HCT116 (cell line): Measurements from ENCODE around the gene AURKAIP1. TPM values are rescaled to one million over a fixed set of nuclear protein-coding genes. Genes with fewer than 3 reads are reported as not detected.

Experiments used
- ATAC-seq: fragments of 200-7000 bp; cut with Tn5 transposase; 2 replicates; pipeline ENCODE4 v1.9.1; 2020; ENCODE audit warnings: mild to moderate bottlenecking, moderate library complexity
- Bru-seq: library from RNA; stranded (reverse); fragments of 400-500 nt; gene quantifications from one replicate; lab custom pipeline; 2021; lab: Mats Ljungman, UMichigan
- BruChase-seq, 2 experiments: library from RNA; stranded (reverse); fragments of 400-500 nt; gene quantifications; one replicate each; lab custom pipeline; 2021; lab: Mats Ljungman, UMichigan
- BruUV-seq: library from RNA; stranded (reverse); fragments of 400-500 nt; replicated peaks from 2 replicates; lab custom pipeline; 2021; lab: Mats Ljungman, UMichigan
- CTCF ChIA-PET: fragments of 300-600 bp; sonication (Branson Sonifier 250); formaldehyde crosslinking; loops from one replicate; lab custom pipeline; 2021; ENCODE audit warnings: antibody characterized with exemption; lab: Charles Lee
- POLR2A ChIA-PET: fragments of 300-600, 350-600 bp; sonication (Branson Sonifier 250); formaldehyde crosslinking; loops from one replicate; lab custom pipeline; 2021; ENCODE audit warnings: antibody characterized with exemption; lab: Charles Lee
- RAD21 ChIA-PET, 2 experiments: fragments of 300-600 bp; sonication (Branson Sonifier 250); formaldehyde crosslinking; loops; one replicate each; lab custom pipeline; 2023; ENCODE audit warnings: low total read pairs in 2 of 2; ENCODE audit not compliant: uncharacterized antibody in 2 of 2, unreplicated experiment in 2 of 2, low non-redundant PET in 1 of 2; lab: Charles Lee
- DNase-seq: peaks from one replicate; pipeline ENCODE4 v3.0.0-alpha.2; 2010; ENCODE audit warnings: low read depth, low spot score
- H2AFZ ChIP-seq: fragments of 200-600 bp; shearing (Covaris generic), sonication (generic); 2 replicates; pipeline ENCODE4 v1.6.1; 2017; ENCODE audit warnings: low read depth, mixed run types, mixed read lengths, antibody characterized with exemption, low read length; ENCODE audit not compliant: poor library complexity, severe bottlenecking
- H3K27ac ChIP-seq: 2 replicates; pipeline ENCODE4 v1.5.1; 2012; ENCODE audit warnings: low read depth, low read length
- H3K27me3 ChIP-seq: fragments of 200-600 bp; sonication (generic); 2 replicates; pipeline ENCODE4 v1.6.1; 2016; ENCODE audit warnings: mixed run types, low read length, mixed read lengths; ENCODE audit not compliant: insufficient read depth
- H3K36me3 ChIP-seq, 2 experiments: fragments of 200-500 bp in 1 of 2; fragments of 200-600 bp in 1 of 2; sonication (Bioruptor generic) in 1 of 2; sonication (generic) in 1 of 2; 2 replicates each; pipeline versions ENCODE4 v1.5.1 to v1.6.1; 2014 to 2016; ENCODE audit warnings: low read length in 2 of 2, inconsistent platforms in 1 of 2, mixed read lengths in 1 of 2, mixed run types in 1 of 2; ENCODE audit not compliant: insufficient read depth in 2 of 2, control insufficient read depth in 1 of 2
- H3K4me1 ChIP-seq, 2 experiments: fragments of 200-600 bp in 1 of 2; sonication (generic) in 1 of 2; 2 replicates each; pipeline versions ENCODE4 v1.5.1 to v1.6.1; 2012 to 2017; ENCODE audit warnings: low read length in 2 of 2, inconsistent platforms in 1 of 2, mild to moderate bottlenecking in 1 of 2, mixed read lengths in 1 of 2, mixed run types in 1 of 2, moderate library complexity in 1 of 2; ENCODE audit not compliant: insufficient read depth in 2 of 2, control insufficient read depth in 1 of 2
- H3K4me2 ChIP-seq: fragments of 200-600 bp; sonication (generic); 2 replicates; pipeline ENCODE4 v1.6.1; 2017; ENCODE audit warnings: mixed run types, low read length, mixed read lengths
- H3K4me3 ChIP-seq, 2 experiments: fragments of 200-600 bp in 1 of 2; sonication (generic) in 1 of 2; replicated peaks in 1 of 2; 2 replicates each; pipeline ENCODE4 v1.5.1; 2011 to 2016; ENCODE audit warnings: low read length in 2 of 2, control low read depth in 1 of 2, low read depth in 1 of 2, mild to moderate bottlenecking in 1 of 2, mixed read lengths in 1 of 2, mixed run types in 1 of 2
- H3K79me2 ChIP-seq: fragments of 200-600 bp; sonication (generic); 2 replicates; pipeline ENCODE4 v1.6.1; 2017; ENCODE audit warnings: mild to moderate bottlenecking, mixed run types, low read length, moderate library complexity, mixed read lengths; ENCODE audit not compliant: insufficient read depth
- H3K9ac ChIP-seq: fragments of 200-600 bp; sonication (generic); 2 replicates; pipeline ENCODE4 v1.6.1; 2016; ENCODE audit warnings: low read length, mixed read lengths
- H3K9me2 ChIP-seq: fragments of 200-600 bp; sonication (generic), shearing (Covaris generic); 2 replicates; pipeline ENCODE4 v1.6.1; 2017; ENCODE audit warnings: mixed run types, mild to moderate bottlenecking, moderate library complexity; ENCODE audit not compliant: insufficient read depth
- H3K9me3 ChIP-seq, 2 experiments: fragments of 200-500 bp in 1 of 2; fragments of 200-600 bp in 1 of 2; sonication (Bioruptor generic) in 1 of 2; sonication (generic) in 1 of 2; 2 replicates each; pipeline ENCODE4 v1.6.1; 2014 to 2017; ENCODE audit warnings: low read length in 2 of 2, mixed read lengths in 2 of 2, inconsistent platforms in 1 of 2, low read depth in 1 of 2, mild to moderate bottlenecking in 1 of 2, mixed run types in 1 of 2, moderate library complexity in 1 of 2; ENCODE audit not compliant: control insufficient read depth in 1 of 2, insufficient read depth in 1 of 2
- H4K20me1 ChIP-seq: fragments of 200-600 bp; sonication (generic), shearing (Covaris generic); 2 replicates; pipeline ENCODE4 v1.6.1; 2017; ENCODE audit warnings: mixed run types, mild to moderate bottlenecking, moderate library complexity; ENCODE audit not compliant: insufficient read depth
- ATF3 ChIP-seq: IDR thresholded peaks from 2 replicates; pipeline ENCODE4 v1.6.1; 2012
- CEBPB ChIP-seq: IDR thresholded peaks from 2 replicates; pipeline ENCODE4 v1.6.1; 2012; ENCODE audit warnings: low read depth
- CTCF ChIP-seq, 3 experiments: fragments of 200-600 bp in 1 of 3; sonication (generic) in 1 of 3; IDR thresholded peaks in 2 of 3; conservative IDR thresholded peaks in 1 of 3; 2 replicates each; pipeline ENCODE4 v1.5.1; 2012 to 2017; ENCODE audit warnings: low read depth in 2 of 3, low read length in 2 of 3, antibody characterized with exemption in 1 of 3, borderline replicate concordance in 1 of 3, control low read depth in 1 of 3, mild to moderate bottlenecking in 1 of 3, mixed read lengths in 1 of 3, mixed run types in 1 of 3, moderate library complexity in 1 of 3; ENCODE audit not compliant: insufficient read depth in 1 of 3
- FOSL1 ChIP-seq: IDR thresholded peaks from 2 replicates; pipeline ENCODE4 v1.6.1; 2012; ENCODE audit warnings: low read depth
- POLR2A ChIP-seq: IDR thresholded peaks from 2 replicates; pipeline ENCODE4 v1.7.0; 2011; ENCODE audit warnings: borderline replicate concordance; ENCODE audit not compliant: insufficient read depth, insufficient read length; ENCODE audit errors: extremely low read depth
- RAD21 ChIP-seq: IDR thresholded peaks from 2 replicates; pipeline ENCODE4 v1.6.1; 2012; ENCODE audit warnings: low read depth, mild to moderate bottlenecking
- REST ChIP-seq: IDR thresholded peaks from 2 replicates; pipeline ENCODE4 v1.6.1; 2012; ENCODE audit warnings: low read depth
- SIN3A ChIP-seq: IDR thresholded peaks from 2 replicates; pipeline ENCODE4 v1.6.1; 2012; ENCODE audit warnings: low read depth
- SP1 ChIP-seq: IDR thresholded peaks from 2 replicates; pipeline ENCODE4 v1.6.1; 2012; ENCODE audit warnings: low read depth
- TCF7L2 ChIP-seq: IDR thresholded peaks from 2 replicates; pipeline ENCODE4 v1.7.0; 2011; ENCODE audit warnings: borderline replicate concordance, inconsistent platforms; ENCODE audit not compliant: insufficient read depth, insufficient read length; ENCODE audit errors: extremely low read depth
- YY1 ChIP-seq: IDR thresholded peaks from 2 replicates; pipeline ENCODE4 v1.6.1; 2011; ENCODE audit warnings: low read length, low read depth, moderate library complexity, mild to moderate bottlenecking; ENCODE audit not compliant: insufficient replicate concordance; ENCODE audit errors: extremely low read depth
- ZBTB33 ChIP-seq: IDR thresholded peaks from 2 replicates; pipeline ENCODE4 v1.6.1; 2011; ENCODE audit warnings: mild to moderate bottlenecking, low read length, moderate library complexity; ENCODE audit not compliant: insufficient replicate concordance; ENCODE audit errors: extremely low read depth
- ZFX ChIP-seq: fragments of 450-650 bp; IDR thresholded peaks from 2 replicates; pipeline ENCODE4 v1.6.1; 2017
- ZNF274 ChIP-seq: fragments of 200-500 bp; sonication (Bioruptor generic); IDR thresholded peaks from 2 replicates; pipeline ENCODE4 v1.6.1; 2014; ENCODE audit warnings: mild to moderate bottlenecking, low read depth, low read length, inconsistent platforms
- intact Hi-C: fragments of 100-400 bp; cut with micrococcal nuclease; formaldehyde crosslinking; loops from 2 replicates; pipeline ENCODE4 v1.10.0; 2022
- long read RNA-seq: library from polyadenylated mRNA; unstranded; transcript quantifications from one replicate; pipeline ENCODE4 v2.0.0, GENCODE V29; 2021; ENCODE audit not compliant: unreplicated experiment
- polyA plus RNA-seq: library from polyadenylated mRNA; unstranded; fragments of >200 nt; gene quantifications from 2 replicates; pipeline ENCODE4 v1.2.1, GENCODE V29; 2012; ENCODE audit warnings: missing spikeins
- total RNA-seq: library from RNA; stranded (reverse); gene quantifications from one replicate; pipeline ENCODE4 v1.2.1, GENCODE V29; 2021; ENCODE audit not compliant: unreplicated experiment

AURKAIP1 gene
- total RNA-seq (200 TPM), Bru-seq, nascent RNA (percentile 81 among the genes with signal in this experiment), BruChase-seq, experiment 1, labeled RNA remaining after a 6-hour chase (percentile 92 among the genes with signal in this experiment), BruChase-seq, experiment 2, labeled RNA remaining after a 2-hour chase (percentile 90 among the genes with signal in this experiment)
- 114 and 142 TPM in 2 replicates for polyA plus RNA-seq
- long read RNA-seq, transcript AURKAIP1-202 (4 exons, 1,047 nt): major isoform, 61 of 191 reads
- long read RNA-seq, transcript AURKAIP1-204 (4 exons, 875 nt): minor isoform, 40 of 191 reads
- long read RNA-seq, transcript AURKAIP1-201 (4 exons, 798 nt): minor isoform, 7 of 191 reads
- long read RNA-seq, transcript AURKAIP1-203 (3 exons, 1,072 nt): minor isoform, 21 of 191 reads
- long read RNA-seq, partial matches to known transcripts: 56 of 191 reads
- long read RNA-seq, other reads (novel, unspliced or antisense): 6 of 191 reads

GRCh38 chr1:1374929-1375662, at the start of gene AURKAIP1:
Gene AURKAIP1, minus strand, starts transcription at chr1:1375207. Its CDS starts 451 bp downstream, at chr1:1374756.
- Histone ChIP-seq H3K27me3 (no peaks in the 10 kb centered on the region), H3K4me3 (peak within 1 kb of the TSS; percentile 73 to 93), H4K20me1 (no peaks in the 10 kb centered on the region), H3K79me2 (peaks cover 29% of the 10 kb centered on the region), H3K9me2 (no peaks in the 10 kb centered on the region), H3K9ac (peak within 1 kb of the TSS; percentile 96), H3K4me2 (peak within 1 kb of the TSS; percentile 79), H3K4me1 (peaks cover 14 to 33% of the 10 kb centered on the region in 2 experiments), H2AFZ (no peak within 1 kb of the TSS), H3K9me3 (no peaks in the 10 kb centered on the region), H3K36me3 (peaks cover 0 to 11% of the 10 kb centered on the region in 2 experiments; a peak in 1 of 4 replicates), H3K27ac (peak within 1 kb of the TSS; percentile 99)
- no TSS peak for BruUV-seq
- intact Hi-C loops: loop anchor here (1.0 to 2.0 kb wide), 3 partner anchors 30 to 130 kb away; no protein-coding TSS in a partner anchor
- ChIA-PET CTCF (interaction anchor here (0.8 to 1.8 kb wide), 8 partner anchors 24 to 130 kb away, joined by 3 to 9 read pairs (median 4); partner anchors contain the start of gene CCNL2), RAD21 (interaction anchor here in 1 of 2 experiments (0.8 to 1.2 kb wide), 2 partner anchors 24 to 27 kb away, joined by 3 to 4 read pairs; partner anchors contain the start of gene CCNL2), POLR2A (interaction anchor here (0.6 to 2.1 kb wide), 8 partner anchors 11 to 470 kb away, joined by 3 to 6 read pairs (median 4); partner anchors contain the start of gene CCNL2)
- peak; percentile 100 for DNase-seq
- peak; percentile 89 for ATAC-seq
- no peak for TF ChIP-seq CEBPB
- no peak for TF ChIP-seq ZNF274
- TF ChIP-seq ATF3: no peak
- no peak for TF ChIP-seq REST
- peak; percentile 95 for TF ChIP-seq SP1
- TF ChIP-seq ZBTB33: peak; percentile 96
- peak; percentile 81 for TF ChIP-seq ZFX
- TF ChIP-seq RAD21: no peak
- TF ChIP-seq POLR2A: peak; percentile 59
- no peak for TF ChIP-seq FOSL1
- TF ChIP-seq SIN3A: peak; percentile 88
- TF ChIP-seq TCF7L2: peak; percentile 47
- peak; percentile 86 for TF ChIP-seq YY1
- peak in 2 of 3 experiments; percentile 16 to 29; a peak in 1 of 6 replicates for TF ChIP-seq CTCF (IDR thresholded peaks at IDR 0.05 in 2 of 3, conservative IDR thresholded peaks at IDR 0.05 in 1 of 3; ENCODE audit: borderline replicate concordance in 1 of 3, insufficient read depth in 1 of 3, low read depth in 2 of 3, low read length in 2 of 3)
